ENCODE results near the gene KCNG4.
"Not testable (repeated sequence)": the region's sequence is repeated elsewhere in the genome, so short reads cannot be mapped to it uniquely, and the experiment has no call there.

DNA sequence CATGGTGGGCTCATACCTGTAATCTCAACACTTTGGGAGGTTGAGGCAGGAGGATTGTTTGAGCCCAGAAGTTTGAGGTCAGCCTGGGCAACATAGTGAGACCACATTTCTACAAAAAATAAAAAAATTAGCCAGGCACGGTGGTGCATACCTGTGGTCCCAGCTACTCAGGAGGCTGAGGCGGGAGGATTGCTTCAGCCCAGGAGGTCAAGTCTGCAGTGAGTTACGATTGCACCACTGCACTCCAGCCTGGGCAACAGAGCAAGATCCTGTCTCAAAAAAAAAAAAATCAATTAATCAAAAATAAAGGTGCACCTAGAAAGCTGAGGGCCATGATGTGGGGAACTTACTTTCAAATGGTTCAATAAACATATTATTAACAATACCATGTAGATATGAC lies 23.7 kb downstream of the KCNG4 start:
- not testable (repeated sequence) for TF ChIP-seq EZH2 (IDR thresholded peaks at IDR 0.05; ENCODE audit: low read length, missing control alignments)
- TF ChIP-seq, protein P1, sequence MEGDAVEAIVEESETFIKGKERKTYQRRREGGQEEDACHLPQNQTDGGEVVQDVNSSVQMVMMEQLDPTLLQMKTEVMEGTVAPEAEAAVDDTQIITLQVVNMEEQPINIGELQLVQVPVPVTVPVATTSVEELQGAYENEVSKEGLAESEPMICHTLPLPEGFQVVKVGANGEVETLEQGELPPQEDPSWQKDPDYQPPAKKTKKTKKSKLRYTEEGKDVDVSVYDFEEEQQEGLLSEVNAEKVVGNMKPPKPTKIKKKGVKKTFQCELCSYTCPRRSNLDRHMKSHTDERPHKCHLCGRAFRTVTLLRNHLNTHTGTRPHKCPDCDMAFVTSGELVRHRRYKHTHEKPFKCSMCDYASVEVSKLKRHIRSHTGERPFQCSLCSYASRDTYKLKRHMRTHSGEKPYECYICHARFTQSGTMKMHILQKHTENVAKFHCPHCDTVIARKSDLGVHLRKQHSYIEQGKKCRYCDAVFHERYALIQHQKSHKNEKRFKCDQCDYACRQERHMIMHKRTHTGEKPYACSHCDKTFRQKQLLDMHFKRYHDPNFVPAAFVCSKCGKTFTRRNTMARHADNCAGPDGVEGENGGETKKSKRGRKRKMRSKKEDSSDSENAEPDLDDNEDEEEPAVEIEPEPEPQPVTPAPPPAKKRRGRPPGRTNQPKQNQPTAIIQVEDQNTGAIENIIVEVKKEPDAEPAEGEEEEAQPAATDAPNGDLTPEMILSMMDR (conservative IDR thresholded peaks at IDR 0.05 in 1 of 2, IDR thresholded peaks at IDR 0.05 in 1 of 2; ENCODE audit: low read depth in 1 of 2, low read length in 2 of 2) = not testable (repeated sequence)

All from fibroblast of lung (primary cell).